Stimulated activated CD8-positive, alpha-beta memory T cell treated with anti-CD3 and anti-CD28 coated beads, Interleukin-4, amount 100 ng/mL, for 4 hours (primary cell): ENCODE measurements around the gene MARCKS.

Experiments used
- DNase-seq, 2 donors: peaks; one replicate each; pipeline ENCODE4 v3.0.0-alpha.2; 2020; ENCODE audit warnings: low read depth in 2 of 2, low spot score in 1 of 2

Gene MARCKS

DNA sequence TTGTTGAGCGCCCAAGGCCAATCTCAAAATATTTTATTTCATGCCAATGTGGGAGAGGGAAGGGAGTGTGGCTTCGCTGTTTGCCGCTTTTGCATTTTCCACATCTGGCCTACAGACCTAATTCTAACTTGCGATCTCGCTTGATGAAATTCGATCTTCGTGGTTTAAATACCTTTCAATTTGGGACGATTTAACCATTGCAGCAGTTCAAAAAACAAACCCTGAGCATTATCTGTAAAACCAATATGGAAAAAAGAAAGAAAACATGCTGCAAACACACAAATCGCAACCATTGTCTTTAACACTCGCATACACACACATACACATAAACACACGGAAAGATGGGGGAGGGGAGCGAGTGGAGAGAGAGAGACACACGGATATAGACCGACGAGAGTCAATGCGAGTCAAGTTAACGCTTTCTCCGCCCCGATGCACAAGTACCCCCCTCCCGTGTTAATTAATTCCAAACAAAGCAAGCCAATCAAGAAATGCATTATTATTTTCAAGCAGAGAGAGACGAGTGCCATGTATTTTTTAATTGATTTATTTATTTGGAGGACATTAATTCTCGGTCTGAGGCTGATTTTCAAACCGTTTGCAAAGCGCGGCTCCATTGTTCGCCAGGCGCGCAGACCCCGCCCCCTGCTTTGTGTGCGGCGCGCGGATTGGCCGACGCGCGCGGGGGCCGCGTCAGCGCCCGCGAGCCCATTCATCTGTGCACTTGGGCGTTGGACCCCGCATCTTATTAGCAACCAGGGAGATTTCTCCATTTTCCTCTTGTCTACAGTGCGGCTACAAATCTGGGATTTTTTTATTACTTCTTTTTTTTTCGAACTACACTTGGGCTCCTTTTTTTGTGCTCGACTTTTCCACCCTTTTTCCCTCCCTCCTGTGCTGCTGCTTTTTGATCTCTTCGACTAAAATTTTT lies at the start of gene MARCKS:
MARCKS (plus strand) TSS at position 721 of the 931 bp plus-strand sequence. CDS start 401 bp downstream, outside the sequence.
- DNase-seq, result no peak

GRCh38 chr6:113809826-113810225 lies 47.3 kb upstream of the MARCKS start:
- no peak for DNase-seq

DNA sequence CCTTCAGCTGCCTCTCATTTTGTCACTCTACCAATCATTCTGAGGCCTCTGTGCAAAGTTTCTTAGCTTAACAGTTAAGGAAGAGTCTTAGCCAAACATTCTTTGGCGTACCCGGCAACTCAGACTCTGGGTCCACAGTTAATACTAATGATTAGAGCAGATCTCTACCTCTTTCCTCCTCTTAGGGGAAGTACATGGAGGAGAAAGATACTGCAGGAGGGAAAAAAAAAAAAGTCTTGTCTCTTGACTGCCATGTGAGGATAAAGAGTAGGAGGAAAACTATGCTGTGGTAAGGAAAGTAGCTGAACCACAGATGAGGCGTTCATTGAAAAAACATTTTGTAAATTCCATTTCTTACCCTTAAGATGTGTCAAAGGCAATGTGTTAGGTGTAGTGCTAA lies 44.0 kb upstream of the MARCKS start:
- no peak for DNase-seq

- no peak for DNase-seq
These were observed 38.6 kb upstream of the MARCKS start for GRCh38 chr6:113818578-113818977.

GRCh38 chr6:113819169-113819830 lies 37.8 kb upstream of the MARCKS start:
- no peak for DNase-seq

DNA sequence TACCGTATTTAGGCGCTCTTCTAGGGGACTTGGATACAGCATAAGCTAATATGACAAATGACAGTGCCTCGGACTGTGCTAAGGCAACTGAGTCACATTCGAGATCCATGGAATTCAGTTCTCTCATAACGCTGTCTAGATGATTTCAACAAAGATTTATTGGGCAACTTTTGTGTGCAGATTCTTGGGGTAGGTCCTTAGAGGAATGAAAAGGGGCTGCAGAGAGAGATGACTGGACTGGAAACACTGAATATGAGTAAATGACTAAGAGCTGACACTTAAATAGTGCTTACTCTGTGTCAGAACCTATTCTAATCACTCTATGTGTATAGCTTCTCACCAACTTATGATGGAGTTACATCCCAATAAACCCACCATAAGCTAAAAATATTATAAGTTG lies 36.4 kb upstream of the MARCKS start:
- no peak for DNase-seq

DNA sequence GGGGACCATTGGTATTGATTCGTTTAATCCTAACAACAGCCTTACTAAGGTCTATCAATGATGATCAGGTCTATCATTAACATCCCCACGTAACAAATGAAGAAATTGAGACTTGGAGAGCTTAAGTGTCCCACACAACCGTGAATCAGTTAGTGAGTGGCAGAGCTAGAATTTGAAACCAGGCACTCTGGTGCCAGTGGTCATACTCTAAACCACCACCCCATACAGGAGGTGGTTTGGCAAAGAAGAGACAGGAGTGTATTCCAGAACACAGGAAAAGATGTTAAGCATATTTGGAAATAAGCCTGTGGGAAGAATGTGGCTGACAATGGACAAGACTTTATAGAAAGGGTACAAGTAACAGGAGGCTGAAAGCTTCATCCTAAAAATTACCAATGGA lies 35.7 kb upstream of the MARCKS start:
- no peak for DNase-seq

GRCh38 chr6:113823916-113824315 lies 33.2 kb upstream of the MARCKS start:
- DNase-seq, result no peak

DNA sequence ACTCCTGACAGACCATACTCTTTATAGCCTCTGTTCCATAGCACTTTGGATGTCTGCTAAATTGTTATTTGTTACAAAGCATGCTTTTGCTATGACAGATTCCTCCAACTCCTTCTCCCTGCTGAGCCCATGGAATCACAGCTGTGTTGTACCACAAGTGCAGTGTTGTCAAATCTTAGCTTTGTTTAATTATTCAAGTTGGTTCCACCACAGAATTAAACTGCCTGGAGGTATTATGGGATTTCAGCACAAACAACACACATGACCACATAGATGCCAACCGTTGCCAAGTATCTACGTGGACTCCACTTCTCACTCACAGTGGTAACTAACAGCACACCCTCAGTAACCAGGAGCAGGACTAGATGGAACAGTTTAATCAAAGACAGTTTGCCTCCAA lies 32.7 kb upstream of the MARCKS start:
- no peak for DNase-seq

DNA sequence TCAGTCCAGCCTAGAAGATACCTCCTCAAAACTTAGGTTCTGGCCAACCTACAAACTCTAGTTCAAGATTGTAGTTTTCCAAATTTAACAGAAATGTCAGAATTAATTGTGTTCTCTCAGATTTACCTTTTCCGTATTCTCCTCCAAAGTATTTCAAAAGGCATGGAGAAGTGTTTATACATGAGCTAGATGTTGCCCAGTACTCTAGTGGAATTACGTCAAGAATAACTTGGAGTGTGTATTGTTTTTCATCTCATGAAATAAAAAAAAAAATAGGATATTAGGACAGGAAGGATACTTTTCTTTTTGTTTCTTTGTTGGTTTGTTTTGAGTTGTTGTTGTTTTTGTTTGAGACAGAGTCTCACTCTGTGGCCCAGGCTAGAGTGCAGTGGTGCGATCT lies 32.3 kb upstream of the MARCKS start:
- no peak for DNase-seq

DNA sequence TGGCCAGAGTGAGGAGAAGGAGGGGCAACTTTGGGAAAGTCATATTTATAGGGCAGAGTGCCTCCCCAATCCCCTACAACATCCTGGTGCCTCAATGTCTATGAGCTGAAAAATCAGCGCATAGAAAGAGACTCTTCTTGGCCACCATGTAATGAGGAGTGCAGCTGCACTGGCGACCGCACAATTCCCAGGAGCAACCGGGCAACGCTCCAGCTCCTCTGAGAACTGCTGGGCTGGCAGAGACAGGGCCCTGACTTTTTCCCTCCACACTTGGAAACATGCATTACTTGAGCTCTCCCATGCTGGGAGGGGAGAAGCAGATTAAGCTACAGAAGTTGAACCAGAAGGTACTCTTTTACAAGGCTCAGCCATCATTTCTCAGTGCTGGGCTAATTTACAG lies 31.4 kb upstream of the MARCKS start:
- DNase-seq, result no peak

- DNase-seq, result no peak
These were observed 28.0 kb upstream of the MARCKS start for GRCh38 chr6:113828984-113829695.

DNA sequence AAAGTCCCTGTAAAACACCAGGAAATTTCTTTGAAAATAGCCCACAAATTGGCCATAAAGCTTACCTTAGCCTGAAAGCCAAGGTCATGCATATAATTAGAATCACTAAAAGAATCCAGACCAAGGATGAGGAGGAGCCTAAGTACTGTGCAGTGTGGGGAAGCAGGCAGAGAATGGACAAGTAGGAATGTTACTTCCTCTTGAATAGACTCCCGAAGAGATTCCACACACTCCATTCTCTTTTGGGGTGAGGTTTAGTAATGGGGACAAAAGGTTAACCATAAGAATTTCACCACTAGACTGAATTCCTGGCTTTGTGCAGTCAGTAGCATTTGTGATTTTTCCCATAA lies 27.5 kb upstream of the MARCKS start:
- DNase-seq, result no peak

DNA sequence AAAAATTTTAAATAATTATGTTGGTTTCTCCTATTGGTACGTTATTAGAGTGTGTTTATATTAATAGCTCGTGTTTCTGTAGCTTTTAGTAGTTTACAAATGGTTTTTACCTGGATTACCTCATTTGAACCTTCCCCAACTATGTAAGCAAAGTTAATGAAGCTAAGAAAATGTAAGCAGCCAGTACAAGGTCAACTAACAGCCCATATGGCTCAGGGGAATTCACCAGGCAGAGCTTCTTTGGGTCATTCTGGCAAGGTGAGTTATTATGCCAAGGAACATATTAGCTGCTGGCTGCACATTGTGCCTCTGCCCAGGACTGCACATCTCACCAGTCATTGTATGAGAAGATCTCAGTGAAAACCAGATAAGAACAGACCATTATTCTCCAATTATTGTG lies 27.0 kb upstream of the MARCKS start:
- no peak for DNase-seq

- no peak for DNase-seq
These were observed 23.6 kb upstream of the MARCKS start for GRCh38 chr6:113833537-113833936.

GRCh38 chr6:113837170-113837569 lies 20.0 kb upstream of the MARCKS start:
- DNase-seq, result no peak

- no peak for DNase-seq
These were observed 15.0 kb upstream of the MARCKS start for GRCh38 chr6:113842165-113842564.

DNA sequence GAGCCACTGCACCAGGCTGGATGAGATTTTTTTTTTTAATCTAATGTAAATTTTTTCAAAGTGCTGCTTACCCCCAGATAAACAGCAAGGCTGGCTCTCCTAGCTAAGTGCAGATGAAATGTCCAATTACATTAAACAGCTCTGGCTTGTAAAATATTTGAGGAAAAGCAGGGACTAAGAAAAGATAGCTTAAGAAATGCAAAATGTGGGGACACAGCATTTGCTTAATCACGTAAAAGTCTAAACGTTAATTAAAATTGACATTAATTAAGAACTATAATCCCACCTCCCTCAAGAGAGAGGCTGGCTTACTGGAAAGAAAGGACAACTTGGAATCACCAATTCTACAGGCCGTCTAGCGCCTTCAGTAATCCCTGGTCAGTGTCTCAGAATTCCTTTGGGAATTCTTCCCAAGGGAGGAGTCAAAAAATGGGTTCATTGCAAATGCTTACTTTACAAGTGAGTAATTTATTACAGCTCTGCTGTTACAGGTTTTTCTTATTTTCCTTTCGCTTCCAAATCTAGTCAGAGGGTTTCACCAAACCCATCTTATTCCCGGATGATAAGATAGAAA lies 13.6 kb upstream of the MARCKS start:
- no peak for DNase-seq

GRCh38 chr6:113846577-113846976 lies 10.6 kb upstream of the MARCKS start:
- DNase-seq, result no peak

DNA sequence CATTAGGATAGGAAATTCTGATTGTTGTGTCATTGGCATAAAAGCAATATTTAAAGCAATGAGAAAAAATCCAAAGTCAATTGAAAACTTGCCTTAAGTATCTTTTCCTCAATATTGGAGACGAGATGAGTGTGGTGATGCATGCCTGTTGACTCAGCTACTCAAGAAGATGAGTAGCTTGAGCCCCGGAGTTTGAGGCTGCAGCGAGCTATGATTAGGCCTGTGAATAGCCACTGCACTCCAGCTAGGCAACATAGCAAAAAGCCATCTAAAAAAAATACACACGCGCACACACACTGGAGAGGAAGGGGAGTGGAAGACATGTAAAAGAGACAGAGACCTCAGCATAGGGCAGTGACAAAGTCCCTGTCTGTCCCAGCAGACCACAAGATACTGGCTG lies 9.7 kb upstream of the MARCKS start:
- no peak for DNase-seq

DNA sequence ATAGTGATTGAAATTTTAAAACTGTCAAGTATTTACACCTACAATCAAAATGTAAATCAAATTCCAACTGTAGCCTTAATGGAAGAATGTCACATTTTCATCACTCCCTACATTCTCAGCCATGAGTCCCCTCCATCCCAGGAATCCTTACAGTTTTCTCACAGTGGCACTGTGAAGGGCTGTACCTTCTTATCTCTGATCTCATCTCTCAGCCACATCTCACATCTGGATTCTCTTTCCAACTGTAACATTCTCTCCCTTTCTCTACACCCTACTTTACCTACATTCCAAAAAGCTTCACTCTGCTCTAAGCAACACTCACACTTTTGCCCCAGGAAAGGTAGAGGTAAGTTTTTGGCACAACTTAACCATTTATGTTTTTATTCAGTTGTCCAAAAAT lies 8.9 kb upstream of the MARCKS start:
- DNase-seq, result no peak

- DNase-seq, result no peak
These were observed 8.3 kb upstream of the MARCKS start for GRCh38 chr6:113848811-113849210.
